Kasumi-1 (cell line): Measurements from ENCODE around the gene LCE2C.

Experiments
- DNase-seq, 2 experiments: peaks; one replicate each; lab custom pipeline; 2025; lab: John Stamatoyannopoulos, UW

The LCE2C gene

GRCh38 chr1:152725261-152725660 lies 50.2 kb downstream of the LCE2C start:
- DNase-seq, result no peak
